Fibroblast of mammary gland (primary cell): ENCODE data around the gene SMARCA5.

Experiments used
- DNase-seq: peaks from one replicate; pipeline ENCODE4 v3.0.0-alpha.2; 2010; ENCODE audit warnings: low read depth
- H3K4me3 ChIP-seq: 2 replicates; pipeline ENCODE4 v1.5.1; 2011; ENCODE audit warnings: low read depth, mild to moderate bottlenecking, low read length, moderate library complexity; ENCODE audit not compliant: control insufficient read depth
- TF ChIP-seq, protein P1 (sequence below): conservative IDR thresholded peaks from 2 replicates; pipeline ENCODE4 v1.5.1; 2011; ENCODE audit warnings: low read depth, low read length, inconsistent platforms; ENCODE audit not compliant: control insufficient read depth, insufficient read depth

The SMARCA5 gene

DNA sequence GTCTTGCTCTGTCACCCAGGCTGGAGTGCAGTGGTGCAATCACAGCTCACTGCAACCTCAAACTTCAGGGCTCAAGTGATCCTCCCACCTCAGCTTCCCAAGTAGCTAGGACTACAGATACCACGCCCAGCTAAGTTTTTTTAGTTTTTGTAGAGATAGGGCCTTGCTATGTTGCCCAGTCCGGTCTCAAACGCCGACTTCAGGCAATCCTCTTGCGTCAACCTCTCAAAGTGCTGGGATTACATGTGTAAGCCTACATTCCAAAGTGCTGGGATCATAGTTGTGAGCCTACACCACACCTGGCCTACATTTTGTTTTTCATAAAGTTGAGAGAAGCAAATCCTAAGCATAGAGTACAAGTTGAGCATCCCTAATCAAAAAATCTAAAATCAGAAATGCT is 42.2 kb downstream of the SMARCA5 start:
- TF ChIP-seq, protein P1, sequence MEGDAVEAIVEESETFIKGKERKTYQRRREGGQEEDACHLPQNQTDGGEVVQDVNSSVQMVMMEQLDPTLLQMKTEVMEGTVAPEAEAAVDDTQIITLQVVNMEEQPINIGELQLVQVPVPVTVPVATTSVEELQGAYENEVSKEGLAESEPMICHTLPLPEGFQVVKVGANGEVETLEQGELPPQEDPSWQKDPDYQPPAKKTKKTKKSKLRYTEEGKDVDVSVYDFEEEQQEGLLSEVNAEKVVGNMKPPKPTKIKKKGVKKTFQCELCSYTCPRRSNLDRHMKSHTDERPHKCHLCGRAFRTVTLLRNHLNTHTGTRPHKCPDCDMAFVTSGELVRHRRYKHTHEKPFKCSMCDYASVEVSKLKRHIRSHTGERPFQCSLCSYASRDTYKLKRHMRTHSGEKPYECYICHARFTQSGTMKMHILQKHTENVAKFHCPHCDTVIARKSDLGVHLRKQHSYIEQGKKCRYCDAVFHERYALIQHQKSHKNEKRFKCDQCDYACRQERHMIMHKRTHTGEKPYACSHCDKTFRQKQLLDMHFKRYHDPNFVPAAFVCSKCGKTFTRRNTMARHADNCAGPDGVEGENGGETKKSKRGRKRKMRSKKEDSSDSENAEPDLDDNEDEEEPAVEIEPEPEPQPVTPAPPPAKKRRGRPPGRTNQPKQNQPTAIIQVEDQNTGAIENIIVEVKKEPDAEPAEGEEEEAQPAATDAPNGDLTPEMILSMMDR, result no peak

DNA sequence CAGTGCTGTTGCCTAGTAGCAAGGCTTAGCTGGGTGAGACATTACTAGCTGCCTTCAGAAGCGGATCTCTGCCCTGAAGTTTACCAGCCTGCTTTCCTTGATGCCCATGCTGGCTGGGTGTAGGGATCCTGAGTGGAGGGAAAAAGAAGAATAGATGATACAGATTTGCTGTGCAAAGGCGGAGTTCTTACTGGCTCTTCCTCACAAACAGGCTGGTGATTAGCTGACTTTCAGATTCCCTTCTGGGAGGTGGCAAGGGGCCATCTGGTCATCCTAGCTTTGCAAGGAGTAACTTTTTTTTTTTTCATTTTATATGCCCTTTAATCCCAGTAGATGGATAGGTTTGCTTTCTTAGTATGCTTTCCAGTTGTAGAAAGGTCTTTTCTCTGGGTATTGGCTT is 44.8 kb downstream of the SMARCA5 start:
- TF ChIP-seq, protein P1, result no peak
- no peak for DNase-seq
- no peak overlapping the region for H3K4me3 ChIP-seq

More for the DNA sequence above, 42.2 kb downstream of the SMARCA5 start:
- H3K4me3 ChIP-seq, result no peak overlapping the region
- DNase-seq, result peak; percentile 5

DNA sequence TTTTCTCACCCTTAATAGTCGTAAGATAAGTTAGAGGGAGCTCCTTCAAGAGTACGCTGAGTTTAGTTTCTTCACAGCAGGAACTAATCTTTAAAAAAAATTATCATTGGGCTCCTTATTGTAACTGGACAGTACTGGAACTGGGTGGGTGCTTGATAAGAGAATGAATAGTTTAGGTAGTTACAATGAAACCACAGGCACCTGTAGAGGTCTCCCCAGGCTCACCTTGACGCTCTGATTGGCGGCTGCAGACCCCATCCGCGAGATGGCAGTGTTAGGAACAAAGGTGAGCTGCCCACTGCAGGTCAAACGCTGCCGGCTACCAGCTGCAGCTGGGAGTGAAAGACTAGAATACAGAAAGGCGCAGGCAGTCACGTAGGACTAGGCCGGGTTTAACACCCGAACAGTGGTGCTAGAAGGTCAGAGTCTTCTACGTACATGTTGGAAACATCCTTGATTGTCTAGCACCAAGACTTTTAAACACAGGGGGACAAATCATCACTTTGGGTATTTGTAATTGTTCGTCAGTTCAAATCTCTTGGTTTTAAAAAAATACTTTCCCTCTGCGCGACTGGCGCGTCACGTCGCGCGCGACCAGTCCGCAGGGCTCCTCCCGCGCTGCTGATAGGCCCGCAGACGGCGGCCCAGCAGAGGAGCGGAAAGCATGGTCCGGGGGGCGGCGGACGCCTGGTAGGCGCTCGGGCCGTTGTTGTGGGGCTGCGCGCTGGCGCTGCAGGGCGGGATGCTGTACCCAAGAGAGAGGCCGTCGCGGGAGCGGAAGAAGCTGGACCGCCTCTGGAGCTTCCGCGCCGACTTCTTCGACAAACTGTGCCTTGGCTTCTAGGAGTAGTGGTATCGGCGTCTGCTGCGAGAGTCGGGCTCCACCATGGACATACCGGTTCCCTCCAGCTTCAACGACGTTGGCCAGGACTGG is 45.6 kb downstream of the SMARCA5 start:
- peak overlapping the region; percentile 69 for H3K4me3 ChIP-seq
- DNase-seq, result peak; percentile 54
- TF ChIP-seq, protein P1, result peak; percentile 39

DNA sequence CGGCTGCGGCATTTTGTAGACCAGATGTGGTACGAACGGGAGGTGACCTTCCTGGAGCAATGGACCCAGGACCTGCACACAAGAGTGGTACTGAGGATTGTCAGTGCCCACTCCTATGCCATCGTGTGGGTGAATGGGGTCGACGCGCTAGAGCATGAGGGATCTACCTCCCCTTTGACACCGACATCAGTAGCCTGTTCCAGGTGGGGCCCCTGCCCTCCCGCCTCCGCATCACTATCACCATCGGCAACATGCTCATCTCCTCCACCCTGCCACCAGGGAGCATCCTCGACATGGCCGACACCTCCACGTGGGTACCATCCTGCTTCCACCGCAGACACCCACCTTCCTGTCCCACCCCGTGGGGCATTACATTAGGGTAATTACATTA is 46.2 kb downstream of the SMARCA5 start:
- peak; percentile 7 for DNase-seq
- TF ChIP-seq, protein P1, result peak; percentile 17
- H3K4me3 ChIP-seq, result peak overlapping the region; percentile 69

DNA sequence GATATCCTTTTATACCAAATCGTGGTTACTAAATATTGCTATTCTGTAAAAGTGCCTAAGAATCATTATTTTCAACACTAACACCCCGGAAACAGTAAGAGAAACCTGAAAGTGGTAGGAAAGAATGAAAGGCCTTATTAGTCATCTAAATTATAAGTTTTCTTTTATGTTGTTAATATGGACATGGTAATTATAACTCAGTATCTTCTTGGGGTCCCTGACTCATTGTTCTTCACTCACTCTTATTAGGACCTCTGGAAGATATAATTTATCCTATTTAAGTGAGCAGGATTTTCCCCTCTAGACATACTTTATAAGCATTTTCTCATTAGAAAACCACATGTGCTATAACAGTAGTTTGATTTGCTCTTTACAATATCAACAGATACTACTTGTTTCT is 51.0 kb downstream of the SMARCA5 start:
- TF ChIP-seq, protein P1, result no peak
- no peak for DNase-seq
- H3K4me3 ChIP-seq, result no peak overlapping the region

DNA sequence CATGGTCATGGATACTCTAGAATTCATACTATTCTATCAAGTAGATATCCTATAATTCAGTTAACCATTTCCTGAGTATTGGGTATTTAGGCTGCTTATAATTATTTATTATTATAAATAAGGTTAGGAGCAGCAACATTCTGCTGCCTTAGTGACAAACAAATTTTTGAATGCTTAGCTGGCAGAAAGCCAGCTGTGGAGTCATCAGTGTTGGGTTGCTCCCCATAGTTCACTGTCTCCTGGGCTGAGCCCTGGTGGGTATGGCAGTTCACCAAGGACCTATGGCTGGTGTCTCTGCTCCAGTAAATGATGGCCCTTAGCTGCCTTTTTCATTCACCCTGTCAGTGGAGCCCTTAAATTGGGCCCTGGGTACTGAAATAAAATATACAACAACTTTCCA is 61.8 kb downstream of the SMARCA5 start:
- peak; percentile 31 for DNase-seq
- TF ChIP-seq, protein P1, result no peak
- H3K4me3 ChIP-seq, result no peak overlapping the region
